BE2C (cell line): ENCODE results near the gene GALNT9.

Experiments
- DNase-seq: peaks from one replicate; pipeline ENCODE4 v3.0.0-alpha.2; 2020
- H3K27me3 ChIP-seq: fragments of 250-450 bp; sonication (Bioruptor Pico); 2 replicates; pipeline ENCODE4 v1.5.1; 2020; ENCODE audit warnings: mild to moderate bottlenecking
- H3K36me3 ChIP-seq: fragments of 250-450 bp; sonication (Bioruptor Pico); 2 replicates; pipeline ENCODE4 v1.5.1; 2020; ENCODE audit warnings: mild to moderate bottlenecking
- H3K4me1 ChIP-seq: fragments of 250-450 bp; sonication (Bioruptor Pico); 2 replicates; pipeline ENCODE4 v1.5.1; 2020
- H3K4me3 ChIP-seq: 2 replicates; pipeline ENCODE4 v1.5.1; 2011; ENCODE audit warnings: low read depth, low read length
- H3K9me3 ChIP-seq: fragments of 250-450 bp; sonication (Bioruptor Pico); 2 replicates; pipeline ENCODE4 v1.5.1; 2020
- TF ChIP-seq, protein P1 (sequence below): IDR thresholded peaks from 2 replicates; pipeline ENCODE4 v1.5.1; 2012; ENCODE audit warnings: mild to moderate bottlenecking, low read depth, low read length

The GALNT9 gene

DNA sequence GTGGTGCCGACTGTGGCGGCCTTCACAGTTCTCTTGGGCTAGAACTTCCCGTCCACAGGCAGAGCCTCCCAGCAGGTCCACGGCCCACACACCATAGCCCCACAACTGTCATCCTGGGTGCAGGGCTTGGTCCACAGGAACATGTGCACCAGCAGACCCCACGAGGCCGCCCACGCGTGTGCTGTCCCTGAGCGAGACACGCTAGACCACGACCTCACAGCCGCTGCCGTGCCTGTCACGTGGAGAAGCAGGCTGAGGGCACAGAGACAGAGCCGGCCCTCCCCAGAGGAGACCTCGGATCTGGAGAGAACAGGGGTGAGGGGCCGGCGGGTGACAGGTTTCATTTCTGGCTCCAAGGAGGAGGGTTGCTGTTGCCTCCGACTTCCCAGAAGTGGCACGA lies 8.9 kb upstream of the GALNT9 start:
- Histone ChIP-seq H3K4me3 (no peak overlapping the region), H3K36me3 (no peaks in the 10 kb centered on the region), H3K9me3 (no peaks in the 10 kb centered on the region; the same call in 1 of the 2 replicates), H3K27me3 (peaks cover 67% of the 10 kb centered on the region), H3K4me1 (no peaks in the 10 kb centered on the region)
- TF ChIP-seq, protein P1, sequence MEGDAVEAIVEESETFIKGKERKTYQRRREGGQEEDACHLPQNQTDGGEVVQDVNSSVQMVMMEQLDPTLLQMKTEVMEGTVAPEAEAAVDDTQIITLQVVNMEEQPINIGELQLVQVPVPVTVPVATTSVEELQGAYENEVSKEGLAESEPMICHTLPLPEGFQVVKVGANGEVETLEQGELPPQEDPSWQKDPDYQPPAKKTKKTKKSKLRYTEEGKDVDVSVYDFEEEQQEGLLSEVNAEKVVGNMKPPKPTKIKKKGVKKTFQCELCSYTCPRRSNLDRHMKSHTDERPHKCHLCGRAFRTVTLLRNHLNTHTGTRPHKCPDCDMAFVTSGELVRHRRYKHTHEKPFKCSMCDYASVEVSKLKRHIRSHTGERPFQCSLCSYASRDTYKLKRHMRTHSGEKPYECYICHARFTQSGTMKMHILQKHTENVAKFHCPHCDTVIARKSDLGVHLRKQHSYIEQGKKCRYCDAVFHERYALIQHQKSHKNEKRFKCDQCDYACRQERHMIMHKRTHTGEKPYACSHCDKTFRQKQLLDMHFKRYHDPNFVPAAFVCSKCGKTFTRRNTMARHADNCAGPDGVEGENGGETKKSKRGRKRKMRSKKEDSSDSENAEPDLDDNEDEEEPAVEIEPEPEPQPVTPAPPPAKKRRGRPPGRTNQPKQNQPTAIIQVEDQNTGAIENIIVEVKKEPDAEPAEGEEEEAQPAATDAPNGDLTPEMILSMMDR: no peak
- no peak for DNase-seq

DNA sequence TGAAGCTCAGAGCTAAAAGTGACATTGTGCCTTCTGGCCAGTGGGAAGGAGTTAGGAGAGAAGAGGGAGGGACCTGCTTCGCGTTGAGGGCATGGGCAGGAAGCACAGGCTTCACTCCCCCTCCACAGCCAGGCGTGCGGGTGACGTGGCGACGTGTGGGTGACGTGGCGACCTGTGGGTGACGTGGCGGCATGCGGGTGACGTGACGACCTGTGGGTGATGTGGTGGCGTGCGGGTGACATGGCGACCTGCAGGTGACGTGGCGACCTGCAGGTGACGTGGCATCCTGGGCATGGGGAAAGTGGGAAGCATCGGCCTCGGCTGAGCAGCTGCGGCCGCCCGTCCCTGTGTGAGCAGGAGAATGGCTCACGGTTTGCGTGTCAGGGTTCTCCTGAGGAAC lies 8.2 kb upstream of the GALNT9 start:
- H3K4me1 ChIP-seq: no peaks in the 10 kb centered on the region
- no peaks in the 10 kb centered on the region for H3K36me3 ChIP-seq
- H3K4me3 ChIP-seq: no peak overlapping the region
- TF ChIP-seq, protein P1: no peak
- H3K27me3 ChIP-seq: peaks cover 69% of the 10 kb centered on the region
- no peaks in the 10 kb centered on the region; the same call in 1 of the 2 replicates for H3K9me3 ChIP-seq
- no peak for DNase-seq

DNA sequence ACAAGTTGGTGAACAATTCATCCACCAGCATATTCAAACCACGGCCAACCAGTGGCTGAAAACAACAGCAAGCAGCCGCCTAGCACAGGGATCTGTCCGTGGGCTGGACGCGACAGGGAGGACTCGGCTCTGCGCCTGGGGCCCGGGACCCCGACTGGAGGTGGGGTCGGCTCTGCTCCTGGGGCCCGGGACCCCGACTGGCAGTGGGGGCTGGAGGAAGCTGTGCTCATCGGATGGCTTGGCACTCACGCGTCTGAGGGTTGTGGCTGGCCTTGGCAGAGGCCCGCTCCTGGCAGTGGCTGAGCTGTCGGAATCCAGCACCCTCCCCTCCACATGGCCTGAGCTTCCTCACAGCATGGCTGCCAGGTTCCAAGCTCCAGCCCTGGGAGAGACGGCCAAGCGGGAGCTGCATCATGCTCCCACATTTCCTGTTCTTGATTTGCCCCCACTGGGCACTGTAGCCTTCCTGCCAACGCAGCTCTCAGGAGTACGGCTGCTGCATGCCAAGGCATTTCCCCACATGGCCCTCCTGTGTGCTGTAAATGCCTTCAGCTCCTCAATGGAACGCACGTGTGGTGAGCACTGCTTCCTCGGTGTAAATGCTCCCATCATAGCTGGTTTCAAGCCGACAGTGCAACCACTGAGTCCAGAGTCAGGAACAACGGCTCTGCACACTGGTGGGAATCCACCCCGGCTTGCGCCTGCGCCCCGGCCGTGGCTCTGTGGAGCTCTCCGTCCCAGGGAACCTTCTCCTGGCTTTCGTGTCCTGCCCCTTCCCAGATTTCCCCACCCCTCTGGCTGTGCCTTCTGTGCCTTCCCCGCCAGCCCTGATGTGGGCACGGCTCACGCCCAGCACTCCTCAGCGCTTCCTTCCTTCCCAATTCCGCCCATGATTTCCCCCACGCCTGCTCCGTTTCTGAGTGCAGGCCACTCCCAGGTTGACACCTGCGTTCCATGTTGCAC lies 7.3 kb upstream of the GALNT9 start:
- DNase-seq: no peak
- Histone ChIP-seq H3K36me3 (no peaks in the 10 kb centered on the region), H3K9me3 (no peaks in the 10 kb centered on the region; the same call in 1 of the 2 replicates), H3K4me3 (no peak overlapping the region), H3K27me3 (peaks cover 72% of the 10 kb centered on the region), H3K4me1 (no peaks in the 10 kb centered on the region)
- TF ChIP-seq, protein P1: no peak

DNA sequence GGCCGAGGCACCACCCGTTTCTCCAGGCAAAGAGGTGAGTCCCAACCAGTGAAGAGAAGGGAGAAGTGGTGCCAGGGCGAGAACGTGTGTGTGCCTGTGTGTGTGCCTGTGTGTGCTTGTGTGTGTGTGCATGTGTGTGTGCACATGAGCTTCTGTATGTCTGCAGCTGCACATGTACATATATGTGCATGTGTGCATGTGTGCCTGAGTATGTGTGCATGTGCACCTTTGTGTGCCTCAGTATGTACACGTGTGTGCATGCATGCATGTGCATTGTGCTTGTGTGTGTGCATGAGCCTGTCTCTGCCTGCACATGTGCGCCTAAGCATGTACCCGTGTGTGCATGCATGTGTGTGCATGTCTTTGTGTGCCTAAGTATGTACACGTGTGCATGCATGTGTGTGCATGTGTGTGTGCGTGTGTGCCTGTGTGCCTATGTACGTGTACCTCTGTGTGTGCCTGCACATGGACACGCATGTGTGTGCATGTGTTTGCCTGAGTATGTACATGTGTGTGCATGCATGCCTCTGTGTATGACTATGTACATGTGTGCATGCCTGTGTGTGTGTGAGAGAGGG lies 5.9 kb upstream of the GALNT9 start:
- peaks cover 75% of the 10 kb centered on the region for H3K27me3 ChIP-seq
- no peaks in the 10 kb centered on the region for H3K4me1 ChIP-seq
- H3K36me3 ChIP-seq: no peaks in the 10 kb centered on the region
- DNase-seq: no peak
- TF ChIP-seq, protein P1: no peak
- no peaks in the 10 kb centered on the region; the same call in 1 of the 2 replicates for H3K9me3 ChIP-seq
- H3K4me3 ChIP-seq: no peak overlapping the region

DNA sequence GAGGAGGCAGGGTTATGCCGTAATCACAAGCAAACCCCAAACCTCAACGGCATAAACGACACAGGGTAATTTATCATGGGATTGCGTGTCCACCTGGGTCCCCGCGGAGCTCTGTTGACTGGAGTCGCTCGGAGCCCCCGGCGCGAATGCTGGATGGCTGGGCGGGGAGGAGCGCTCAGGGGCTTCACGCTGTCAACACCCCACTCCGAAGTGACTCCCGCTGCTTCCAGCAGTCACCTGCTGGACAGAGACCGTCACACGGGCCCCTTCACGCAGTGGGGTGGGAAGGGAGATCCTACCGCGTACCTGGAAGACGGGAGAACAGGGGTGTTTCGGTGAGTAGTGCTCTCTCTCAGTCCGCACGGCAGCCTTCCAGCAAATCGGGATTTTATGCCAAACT lies 4.4 kb upstream of the GALNT9 start:
- H3K9me3 ChIP-seq: no peaks in the 10 kb centered on the region; the same call in 1 of the 2 replicates
- H3K4me3 ChIP-seq: no peak overlapping the region
- H3K36me3 ChIP-seq: no peaks in the 10 kb centered on the region
- TF ChIP-seq, protein P1: no peak
- H3K4me1 ChIP-seq: no peaks in the 10 kb centered on the region
- peaks cover 72% of the 10 kb centered on the region for H3K27me3 ChIP-seq
- DNase-seq: no peak

DNA sequence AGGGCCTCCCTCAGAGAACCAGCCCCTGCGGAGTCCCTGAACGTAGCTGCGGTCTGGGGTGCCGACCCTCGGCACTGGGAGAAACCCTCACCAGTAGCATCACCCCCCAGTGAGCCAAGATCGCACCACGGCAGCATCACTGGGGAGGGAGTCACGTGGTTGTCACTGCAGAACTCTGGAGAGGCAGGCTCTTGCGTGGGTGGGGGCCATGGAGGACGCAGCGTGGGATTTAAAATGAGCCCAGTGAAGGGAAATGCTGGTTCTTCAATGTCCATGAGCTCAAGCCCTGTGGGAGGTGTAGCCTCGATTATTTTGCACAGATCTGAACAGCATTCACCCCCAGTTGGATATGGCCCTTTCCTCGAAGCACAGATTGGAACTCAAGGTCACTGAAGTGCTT lies 3.9 kb upstream of the GALNT9 start:
- Histone ChIP-seq H3K36me3 (no peaks in the 10 kb centered on the region), H3K4me1 (no peaks in the 10 kb centered on the region), H3K9me3 (no peaks in the 10 kb centered on the region; the same call in 1 of the 2 replicates), H3K4me3 (no peak overlapping the region), H3K27me3 (peaks cover 73% of the 10 kb centered on the region)
- no peak for DNase-seq
- TF ChIP-seq, protein P1: no peak
